Subcutaneous adipose tissue (tissue), 4 donors: ENCODE data around the gene TUBGCP5. TPM values are rescaled to one million over a fixed set of nuclear protein-coding genes. Genes with fewer than 3 reads are reported as not detected.

ENCODE experiments used
- total RNA-seq, 4 donors: library from RNA; depleted of rRNA; stranded (reverse); fragments of >200 nt; gene quantifications; one replicate each; pipeline ENCODE4 v1.1.0, GENCODE V29; 2016
- TF ChIP-seq, protein P1 (sequence below): fragments of 450-650 bp; IDR thresholded peaks from one replicate; pipeline ENCODE4 v1.5.1; 2016; ENCODE audit warnings: low read depth, mild to moderate bottlenecking, control low read depth, antibody characterized with exemption, moderate library complexity

TUBGCP5 gene
- total RNA-seq, 4 donors from 2014 or later: 17.7 to 30.7 (median 27.0) TPM

- TF ChIP-seq, protein P1, sequence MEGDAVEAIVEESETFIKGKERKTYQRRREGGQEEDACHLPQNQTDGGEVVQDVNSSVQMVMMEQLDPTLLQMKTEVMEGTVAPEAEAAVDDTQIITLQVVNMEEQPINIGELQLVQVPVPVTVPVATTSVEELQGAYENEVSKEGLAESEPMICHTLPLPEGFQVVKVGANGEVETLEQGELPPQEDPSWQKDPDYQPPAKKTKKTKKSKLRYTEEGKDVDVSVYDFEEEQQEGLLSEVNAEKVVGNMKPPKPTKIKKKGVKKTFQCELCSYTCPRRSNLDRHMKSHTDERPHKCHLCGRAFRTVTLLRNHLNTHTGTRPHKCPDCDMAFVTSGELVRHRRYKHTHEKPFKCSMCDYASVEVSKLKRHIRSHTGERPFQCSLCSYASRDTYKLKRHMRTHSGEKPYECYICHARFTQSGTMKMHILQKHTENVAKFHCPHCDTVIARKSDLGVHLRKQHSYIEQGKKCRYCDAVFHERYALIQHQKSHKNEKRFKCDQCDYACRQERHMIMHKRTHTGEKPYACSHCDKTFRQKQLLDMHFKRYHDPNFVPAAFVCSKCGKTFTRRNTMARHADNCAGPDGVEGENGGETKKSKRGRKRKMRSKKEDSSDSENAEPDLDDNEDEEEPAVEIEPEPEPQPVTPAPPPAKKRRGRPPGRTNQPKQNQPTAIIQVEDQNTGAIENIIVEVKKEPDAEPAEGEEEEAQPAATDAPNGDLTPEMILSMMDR: no peak
These were observed 80.7 kb downstream of the TUBGCP5 start for GRCh38 chr15:22958487-22959280.

DNA sequence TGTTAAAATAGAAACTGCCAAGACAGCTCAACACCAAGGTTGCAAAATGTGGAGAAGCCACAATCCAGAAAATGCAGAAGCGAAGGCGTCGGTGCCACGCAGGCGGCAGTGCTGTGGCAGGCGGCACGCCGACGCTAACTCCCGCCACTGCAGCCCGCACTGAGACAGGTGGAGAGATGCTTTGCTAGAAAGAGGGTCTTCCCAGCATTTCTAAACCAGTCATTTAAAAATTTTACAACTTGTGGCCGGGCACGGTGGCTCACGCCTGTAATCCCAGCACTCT is 82.5 kb downstream of the TUBGCP5 start:
- TF ChIP-seq, protein P1: no peak

- TF ChIP-seq, protein P1: no peak
These were observed 83.0 kb downstream of the TUBGCP5 start for GRCh38 chr15:22956257-22956977.

DNA sequence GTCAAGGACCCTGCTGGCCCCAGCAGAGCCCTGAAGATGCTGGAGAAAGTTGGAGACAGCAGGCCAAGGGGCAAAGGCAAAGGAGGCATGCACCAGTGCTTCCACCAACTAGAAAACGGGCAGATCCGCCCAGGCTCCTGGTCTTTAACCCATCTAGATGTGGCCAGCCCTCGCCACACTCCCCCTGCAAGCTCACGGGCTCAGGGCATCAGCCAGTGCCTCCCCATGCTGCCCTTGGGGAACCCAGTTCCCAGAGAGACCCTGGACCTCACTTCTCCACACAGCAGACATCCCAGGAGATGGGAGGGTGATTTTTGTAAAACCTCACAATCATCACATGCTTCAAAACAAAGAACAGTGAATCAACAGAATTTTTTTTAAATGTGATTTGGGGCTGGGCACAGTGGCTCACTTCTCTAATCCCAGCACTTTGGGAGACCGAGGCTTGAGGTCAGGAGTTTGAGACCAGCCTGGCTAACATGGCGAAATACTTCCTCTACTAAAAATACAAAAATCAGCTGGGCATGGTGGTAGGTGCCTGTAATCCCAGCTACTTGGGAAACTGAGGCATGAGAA is 83.7 kb downstream of the TUBGCP5 start:
- TF ChIP-seq, protein P1: no peak

- TF ChIP-seq, protein P1: no peak
These were observed 84.4 kb downstream of the TUBGCP5 start for GRCh38 chr15:22954798-22955543.

- TF ChIP-seq, protein P1: no peak
These were observed 85.0 kb downstream of the TUBGCP5 start for GRCh38 chr15:22954326-22954725.
